Measurements from ENCODE around the gene MRPL11. TPM values are rescaled to one million over a fixed set of nuclear protein-coding genes. Genes with fewer than 3 reads are reported as not detected.
A peak's percentile ranks its signal among the peaks of the same experiment; 100 is the strongest.

Gene MRPL11
- total and polyA plus RNA-seq, 2 experiments from 2014 or later, result 36.7 to 76.6 TPM

DNA sequence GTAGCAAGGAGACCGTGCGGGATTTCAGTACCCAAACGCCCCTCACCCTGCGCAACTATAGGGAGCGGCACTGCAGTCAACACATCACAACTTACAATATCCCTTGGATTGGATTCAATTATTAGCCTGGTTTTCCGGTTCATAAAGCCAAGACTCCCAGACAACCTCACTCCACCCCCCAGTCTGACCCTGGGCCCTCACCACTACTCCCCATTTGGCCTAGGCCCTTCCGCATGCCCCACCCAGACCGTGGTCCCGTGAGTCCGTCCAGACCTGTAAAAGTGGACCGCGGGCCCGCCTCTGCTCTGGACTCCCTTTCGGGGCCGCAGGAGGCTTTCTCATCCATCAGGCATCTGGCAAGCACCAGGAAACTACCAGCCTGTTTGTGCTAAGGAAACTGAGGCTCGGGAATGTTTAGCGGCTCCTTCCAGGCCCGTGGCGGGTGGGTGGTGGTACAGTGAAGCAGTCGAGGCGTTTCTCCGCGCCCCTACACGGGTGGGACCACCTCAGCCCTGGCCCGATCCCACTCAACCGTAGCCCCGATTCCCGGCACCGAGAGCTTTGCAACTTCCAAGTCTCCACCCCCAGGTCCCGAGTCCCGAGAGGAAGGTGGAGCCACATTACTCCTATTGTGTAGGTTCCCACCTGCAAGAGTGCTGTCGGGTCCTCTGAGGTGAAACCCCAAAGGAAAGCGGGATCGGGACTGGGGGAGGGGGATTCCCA is 40.9 kb upstream of the MRPL11 start:
- Histone ChIP-seq H3K9me3 (ENCODE audit: low read depth) (no peaks in the 10 kb centered on the region), H3K4me2 (ENCODE audit: unreplicated experiment) (peak overlapping the region; percentile 86), H3K4me3 (peak overlapping the region; percentile 85), H3K27ac (peak overlapping the region; percentile 88), H2AFZ (peak overlapping the region; percentile 87), H4K20me1 (ENCODE audit: insufficient read depth) (no peaks in the 10 kb centered on the region), H3K36me3 (ENCODE audit: low read depth) (no peaks in the 10 kb centered on the region), H3K79me2 (ENCODE audit: insufficient read depth) (peaks cover 14% of the 10 kb centered on the region), H3K27me3 (replicated peaks; ENCODE audit: insufficient read depth) (no peaks in the 10 kb centered on the region), H3K9ac (peak overlapping the region; percentile 96), H3K9me2 (ENCODE audit: insufficient read depth) (no peaks in the 10 kb centered on the region), H3F3A (ENCODE audit: insufficient read depth) (no peaks in the 10 kb centered on the region), H3K4me1 (ENCODE audit: insufficient read depth) (0 out of 2 replicates have a peak, but pooled peaks cover 8% of the 10 kb centered on the region)
- in situ Hi-C loops (cut with MboI), result no loop called here
- WGBS, 2 experiments (ENCODE audit: low coverage in 1 of 2, low lambda C conversion rate in 2 of 2, missing lambda C conversion rate in 2 of 2), result 1% methylated on average over 34 of the region's 34 CpGs
- DNase-seq, result peak; percentile 74
- TF ChIP-seq EZH2phosphoT487 (IDR thresholded peaks at IDR 0.05; ENCODE audit: insufficient read depth, low read depth) (no peak), EZH2 (IDR thresholded peaks at IDR 0.05; ENCODE audit: insufficient read depth, poor library complexity, severe bottlenecking) (no peak)

DNA sequence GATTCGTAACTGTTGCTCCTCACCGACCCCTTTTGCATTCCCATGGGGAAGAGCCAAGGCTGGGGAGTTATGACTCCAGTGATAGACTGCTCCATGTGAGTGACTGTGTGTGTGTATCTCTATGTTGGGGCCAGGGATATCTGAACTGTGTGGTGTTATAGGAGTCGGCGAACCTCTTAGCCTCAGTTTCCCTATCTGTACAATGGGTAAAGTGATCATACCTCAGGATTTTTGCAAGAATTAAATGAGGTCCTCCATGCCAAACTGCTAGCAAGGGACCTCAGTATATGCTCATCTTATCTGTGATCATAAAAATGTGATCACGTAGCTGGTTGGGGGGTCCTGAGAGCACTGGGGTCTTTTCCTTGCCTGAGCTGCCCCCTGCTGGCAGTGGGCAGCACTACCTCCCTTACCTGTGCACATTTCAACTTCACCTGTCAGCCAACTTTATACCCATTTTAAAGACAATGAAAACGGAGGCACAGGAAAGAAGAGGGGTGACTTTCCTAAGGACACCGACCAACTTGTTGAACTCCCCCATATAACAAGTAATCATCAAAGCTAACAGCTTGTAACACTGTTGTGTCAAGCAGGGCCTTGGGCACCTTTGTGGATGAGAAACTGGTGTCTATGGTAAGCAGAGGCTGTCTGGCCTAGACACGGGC is 40.2 kb upstream of the MRPL11 start:
- H3F3A ChIP-seq (ENCODE audit: insufficient read depth), result no peaks in the 10 kb centered on the region
- peak overlapping the region; percentile 86 for H3K4me2 ChIP-seq (ENCODE audit: unreplicated experiment)
- H3K79me2 ChIP-seq (ENCODE audit: insufficient read depth), result peaks cover 14% of the 10 kb centered on the region
- 0 out of 2 replicates have a peak, but pooled peaks cover 8% of the 10 kb centered on the region for H3K4me1 ChIP-seq (ENCODE audit: insufficient read depth)
- in situ Hi-C loops (cut with MboI), result no loop called here
- no peaks in the 10 kb centered on the region for H3K9me2 ChIP-seq (ENCODE audit: insufficient read depth)
- no peaks in the 10 kb centered on the region for H4K20me1 ChIP-seq (ENCODE audit: insufficient read depth)
- WGBS, 2 experiments (ENCODE audit: low coverage in 1 of 2, low lambda C conversion rate in 2 of 2, missing lambda C conversion rate in 2 of 2), result 31 to 36% methylated on average over 8 of the region's 8 CpGs
- H3K9ac ChIP-seq, result peak overlapping the region; percentile 96
- no peak for TF ChIP-seq EZH2 (IDR thresholded peaks at IDR 0.05; ENCODE audit: insufficient read depth, poor library complexity, severe bottlenecking)
- no peak for TF ChIP-seq EZH2phosphoT487 (IDR thresholded peaks at IDR 0.05; ENCODE audit: insufficient read depth, low read depth)
- peak overlapping the region; percentile 87 for H2AFZ ChIP-seq
- no peaks in the 10 kb centered on the region for H3K27me3 ChIP-seq (replicated peaks; ENCODE audit: insufficient read depth)
- peak overlapping the region; percentile 88 for H3K27ac ChIP-seq
- no peaks in the 10 kb centered on the region for H3K9me3 ChIP-seq (ENCODE audit: low read depth)
- H3K4me3 ChIP-seq, result peak overlapping the region; percentile 85
- no peaks in the 10 kb centered on the region for H3K36me3 ChIP-seq (ENCODE audit: low read depth)
- no peak for DNase-seq

DNA sequence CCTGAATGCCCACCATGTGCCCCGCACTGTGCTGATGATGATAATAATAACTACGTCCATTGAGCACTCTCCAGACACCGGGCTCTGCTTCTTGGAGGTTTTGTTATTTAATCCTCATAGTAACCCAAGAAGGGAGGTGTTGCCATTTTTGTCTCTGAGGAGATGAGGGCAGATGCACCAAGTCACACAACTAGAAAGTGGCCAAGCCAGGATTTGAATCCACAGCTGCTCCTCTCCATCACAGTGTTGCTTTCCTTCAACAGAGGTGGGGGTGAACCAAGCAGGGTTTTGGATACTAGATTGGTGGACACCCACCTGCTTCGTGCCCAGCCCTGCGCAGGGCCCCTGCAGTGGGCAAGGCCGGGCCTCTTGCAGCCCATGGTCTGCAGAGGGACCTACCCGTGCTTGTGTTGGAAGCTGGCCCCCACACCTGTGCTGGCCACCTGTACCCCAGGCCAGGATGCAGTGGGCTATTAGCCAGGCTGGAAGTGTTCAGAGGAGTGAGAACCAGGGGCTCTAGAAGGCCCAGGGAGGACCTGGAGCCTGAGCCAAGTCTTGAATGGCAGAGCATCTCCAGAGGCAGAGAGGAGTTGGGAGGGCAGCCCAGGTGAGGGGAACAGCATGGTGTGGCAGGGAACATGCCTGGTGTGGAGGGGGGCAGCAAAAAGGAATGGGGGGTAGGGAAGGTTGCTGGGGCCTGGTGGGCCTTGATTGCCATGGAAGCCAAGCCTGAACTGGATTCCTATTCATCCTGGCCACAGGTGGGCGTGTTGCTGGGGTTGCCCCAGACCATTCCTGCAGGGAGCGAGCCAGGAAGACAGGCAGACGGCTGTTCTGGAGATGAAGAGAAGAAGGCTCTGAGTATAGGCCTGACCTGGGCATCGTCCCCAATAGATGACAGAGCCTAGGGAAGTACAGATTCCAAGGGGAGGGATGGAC is 38.9 kb upstream of the MRPL11 start:
- Histone ChIP-seq H3K9me3 (ENCODE audit: low read depth) (no peaks in the 10 kb centered on the region), H3K79me2 (ENCODE audit: insufficient read depth) (peaks cover 14% of the 10 kb centered on the region), H3K27ac (no peak overlapping the region), H3K4me1 (ENCODE audit: insufficient read depth) (0 out of 2 replicates have a peak, but pooled peaks cover 8% of the 10 kb centered on the region), H2AFZ (no peak overlapping the region), H3K27me3 (replicated peaks; ENCODE audit: insufficient read depth) (no peaks in the 10 kb centered on the region), H3K9me2 (ENCODE audit: insufficient read depth) (no peaks in the 10 kb centered on the region), H3K4me3 (no peak overlapping the region), H3F3A (ENCODE audit: insufficient read depth) (no peaks in the 10 kb centered on the region), H3K36me3 (ENCODE audit: low read depth) (no peaks in the 10 kb centered on the region), H4K20me1 (ENCODE audit: insufficient read depth) (no peaks in the 10 kb centered on the region), H3K9ac (no peak overlapping the region), H3K4me2 (ENCODE audit: unreplicated experiment) (no peak overlapping the region)
- TF ChIP-seq EZH2 (IDR thresholded peaks at IDR 0.05; ENCODE audit: insufficient read depth, poor library complexity, severe bottlenecking) (no peak), EZH2phosphoT487 (IDR thresholded peaks at IDR 0.05; ENCODE audit: insufficient read depth, low read depth) (no peak)
- WGBS, 2 experiments (ENCODE audit: low coverage in 1 of 2, low lambda C conversion rate in 2 of 2, missing lambda C conversion rate in 2 of 2), result 71 to 76% methylated on average over 9 to 11 of the region's 11 CpGs
- in situ Hi-C loops (cut with MboI), result no loop called here
- DNase-seq, result no peak

DNA sequence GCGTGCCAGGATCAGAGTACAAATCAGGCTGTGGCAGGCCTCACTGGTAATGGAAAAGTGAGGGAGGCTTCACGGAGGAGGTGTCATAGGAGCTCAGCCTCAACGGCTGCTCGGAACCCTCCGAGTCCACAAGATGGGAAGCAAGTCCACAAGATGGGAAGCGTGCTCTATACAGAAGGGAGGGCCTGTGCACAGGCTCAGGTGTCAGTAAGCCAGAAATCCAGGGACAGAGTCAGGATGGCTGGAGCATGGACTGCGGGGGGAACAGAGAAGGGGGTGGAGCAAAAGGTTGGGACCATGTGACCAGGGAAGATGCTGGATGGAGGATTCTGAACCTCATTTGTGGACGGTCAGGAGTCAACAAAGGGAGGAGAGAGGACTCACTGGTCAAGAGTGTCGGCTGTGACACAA is 38.2 kb upstream of the MRPL11 start:
- Histone ChIP-seq H3K9ac (no peak overlapping the region), H3K4me1 (ENCODE audit: insufficient read depth) (0 out of 2 replicates have a peak, but pooled peaks cover 8% of the 10 kb centered on the region), H3F3A (ENCODE audit: insufficient read depth) (no peaks in the 10 kb centered on the region), H2AFZ (no peak overlapping the region), H3K4me2 (ENCODE audit: unreplicated experiment) (no peak overlapping the region), H3K27ac (no peak overlapping the region), H3K36me3 (ENCODE audit: low read depth) (no peaks in the 10 kb centered on the region), H3K9me2 (ENCODE audit: insufficient read depth) (no peaks in the 10 kb centered on the region), H4K20me1 (ENCODE audit: insufficient read depth) (no peaks in the 10 kb centered on the region), H3K9me3 (ENCODE audit: low read depth) (no peaks in the 10 kb centered on the region), H3K27me3 (replicated peaks; ENCODE audit: insufficient read depth) (no peaks in the 10 kb centered on the region), H3K79me2 (ENCODE audit: insufficient read depth) (peaks cover 14% of the 10 kb centered on the region), H3K4me3 (no peak overlapping the region)
- TF ChIP-seq EZH2 (IDR thresholded peaks at IDR 0.05; ENCODE audit: insufficient read depth, poor library complexity, severe bottlenecking) (no peak), EZH2phosphoT487 (IDR thresholded peaks at IDR 0.05; ENCODE audit: insufficient read depth, low read depth) (no peak)
- DNase-seq, result no peak
- in situ Hi-C loops (cut with MboI), result no loop called here
- WGBS, 2 experiments (ENCODE audit: low coverage in 1 of 2, low lambda C conversion rate in 2 of 2, missing lambda C conversion rate in 2 of 2), result 44 to 51% methylated on average over 9 of the region's 9 CpGs
